GM18508 (cell line): Measurements from ENCODE around the gene RASEF.
A peak's percentile ranks its signal among the peaks of the same experiment; 100 is the strongest.

Experiments used
- ATAC-seq: cut with Tn5 transposase; IDR thresholded peaks from one replicate; pipeline ENCODE4 v1.9.1; 2021; ENCODE audit warnings: moderate number of reproducible peaks; ENCODE audit not compliant: insufficient read depth, unreplicated experiment

Gene RASEF

DNA sequence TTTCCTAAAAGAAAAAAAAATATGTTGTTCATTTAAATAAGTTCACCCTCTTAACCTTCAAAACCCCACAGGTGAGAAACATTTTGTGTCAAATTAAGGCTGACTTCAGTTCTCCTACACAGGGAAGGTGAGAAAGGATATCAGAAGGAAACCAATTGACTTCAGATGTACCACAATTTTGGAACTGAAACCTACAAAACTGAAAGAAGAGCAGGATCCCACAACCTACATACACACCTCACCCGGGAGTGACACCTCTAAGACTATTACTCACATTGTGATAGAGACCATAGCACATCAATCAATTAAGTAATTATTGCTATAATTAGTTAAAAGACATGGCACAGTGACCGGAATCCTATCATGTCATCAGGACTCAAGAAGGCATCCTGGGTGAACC, 47.0 kb downstream of the RASEF start:
- no peak for ATAC-seq

DNA sequence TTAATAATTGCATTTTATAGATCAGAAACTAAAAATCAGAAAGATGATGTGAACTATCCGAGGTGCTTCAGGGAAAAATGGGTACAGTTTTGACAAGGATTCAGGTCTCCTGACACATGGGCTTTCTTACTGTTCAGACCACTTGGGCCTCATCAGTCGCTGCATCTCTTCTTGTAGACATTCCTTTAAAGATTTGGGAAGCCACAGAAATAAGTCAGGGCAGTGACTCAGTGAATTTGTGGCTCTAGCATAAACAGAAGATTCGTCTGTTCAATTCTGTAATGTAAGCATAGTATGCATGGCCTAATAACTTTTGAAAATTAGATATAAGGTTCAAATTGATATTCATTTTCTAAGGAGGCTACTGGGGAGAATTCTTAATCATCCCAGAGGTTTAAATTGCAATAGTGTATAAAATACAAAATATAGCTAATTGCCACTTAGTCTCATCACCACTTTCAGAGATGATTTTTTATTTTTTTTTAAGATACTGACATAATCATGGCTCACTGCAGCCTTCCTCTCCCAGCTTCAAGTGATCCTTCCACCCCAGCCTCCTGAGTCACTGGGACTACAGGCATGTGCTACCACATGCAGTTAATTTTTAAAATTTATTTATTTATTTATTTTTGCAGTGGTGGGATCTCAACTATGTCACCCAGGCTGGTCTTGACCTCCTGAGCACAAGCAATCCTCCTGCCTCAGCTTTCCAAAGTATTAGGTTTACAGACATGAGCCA, 48.9 kb downstream of the RASEF start:
- ATAC-seq, result no peak

DNA sequence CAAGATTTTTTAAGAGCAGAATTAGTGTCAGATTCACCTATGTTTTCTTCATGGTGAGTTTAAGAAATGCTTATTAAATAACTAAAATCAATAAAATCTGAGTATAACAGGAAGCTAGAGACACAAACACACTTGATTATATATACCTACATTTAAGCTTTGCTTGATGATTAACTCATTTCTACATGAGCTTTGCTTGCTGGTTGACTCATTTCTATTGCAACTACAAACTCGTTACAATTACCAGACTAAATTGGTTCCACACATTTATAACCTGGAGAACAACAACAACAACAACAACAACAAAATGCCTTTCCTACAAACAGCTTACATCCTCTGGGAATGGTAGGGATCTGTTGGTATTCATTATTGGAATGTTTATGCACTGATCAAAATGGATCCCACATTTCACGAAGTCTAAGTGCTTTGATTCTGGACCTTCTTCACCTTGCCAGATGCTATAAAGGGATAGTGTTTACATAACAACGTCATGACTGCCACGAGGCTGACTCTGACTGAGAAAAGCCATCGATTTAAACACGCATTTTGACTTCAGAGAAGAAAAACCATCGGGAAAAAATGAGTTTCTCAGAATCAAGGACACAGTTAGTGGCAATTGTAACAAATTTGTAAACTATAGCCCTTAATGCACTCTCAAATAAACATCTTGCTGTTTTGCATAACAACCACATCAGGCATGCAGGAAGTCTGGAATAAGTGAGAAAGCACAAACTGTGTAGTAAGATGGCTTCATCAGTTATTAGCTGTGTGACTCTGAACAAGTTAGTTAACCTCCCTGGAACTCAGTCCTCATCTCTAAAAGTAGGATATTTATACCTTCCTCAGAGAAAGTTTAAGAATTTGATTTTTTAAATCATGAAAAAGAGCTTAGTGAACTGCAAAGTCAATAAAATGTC, 49.8 kb downstream of the RASEF start:
- ATAC-seq, result no peak

DNA sequence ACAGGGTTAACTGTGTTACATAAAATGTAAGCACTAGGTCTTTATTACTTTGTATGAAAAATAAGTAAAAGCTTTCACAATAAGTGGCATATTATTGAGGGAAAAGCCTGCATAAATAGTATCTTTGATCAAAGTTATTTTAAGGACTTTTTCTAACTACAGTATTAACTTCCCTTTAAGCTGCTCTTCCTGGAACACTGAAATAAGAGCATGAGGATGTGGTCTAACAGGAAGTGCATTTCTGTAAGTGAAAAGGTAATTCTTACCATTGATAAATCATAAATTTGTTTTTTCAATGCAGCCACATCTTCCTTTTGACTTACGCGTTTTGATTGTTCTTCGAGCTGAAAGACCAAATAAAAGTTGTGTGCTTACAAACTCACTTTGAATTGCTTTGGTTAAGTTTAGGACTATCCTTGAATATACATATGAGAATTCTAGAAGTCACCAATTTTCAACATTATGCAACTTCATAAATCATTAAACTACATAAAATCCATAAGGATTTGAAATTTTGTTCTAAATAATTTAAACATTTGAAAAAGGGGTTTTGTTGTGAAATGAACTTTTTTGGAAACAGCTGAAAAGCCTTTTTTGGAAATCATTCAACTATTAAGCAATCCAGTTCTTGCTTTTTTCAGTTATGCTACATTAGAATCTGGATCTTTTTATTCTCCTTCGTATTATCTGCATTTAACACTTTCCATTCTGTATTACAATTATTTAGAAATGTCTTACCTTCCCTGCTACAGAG, 50.6 kb downstream of the RASEF start:
- no peak for ATAC-seq

DNA sequence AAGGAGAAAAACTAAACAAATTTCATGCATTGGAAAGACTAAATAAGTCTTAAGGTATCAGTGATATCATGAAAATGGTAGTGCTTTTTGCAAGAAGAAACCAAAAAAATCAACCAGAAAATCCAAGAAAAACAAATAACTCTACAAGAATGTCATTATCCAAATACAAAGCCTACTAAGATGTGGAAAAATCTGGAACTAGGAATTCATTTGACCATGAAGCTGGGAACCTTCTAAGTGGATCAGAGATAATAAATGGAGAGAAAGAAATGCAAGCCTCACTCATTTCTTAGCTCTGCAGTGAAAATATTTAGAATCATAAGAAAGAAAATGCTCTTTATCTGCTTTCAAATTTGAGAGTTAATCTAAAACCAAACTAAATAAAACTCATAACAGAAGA, 51.3 kb downstream of the RASEF start:
- no peak for ATAC-seq

DNA sequence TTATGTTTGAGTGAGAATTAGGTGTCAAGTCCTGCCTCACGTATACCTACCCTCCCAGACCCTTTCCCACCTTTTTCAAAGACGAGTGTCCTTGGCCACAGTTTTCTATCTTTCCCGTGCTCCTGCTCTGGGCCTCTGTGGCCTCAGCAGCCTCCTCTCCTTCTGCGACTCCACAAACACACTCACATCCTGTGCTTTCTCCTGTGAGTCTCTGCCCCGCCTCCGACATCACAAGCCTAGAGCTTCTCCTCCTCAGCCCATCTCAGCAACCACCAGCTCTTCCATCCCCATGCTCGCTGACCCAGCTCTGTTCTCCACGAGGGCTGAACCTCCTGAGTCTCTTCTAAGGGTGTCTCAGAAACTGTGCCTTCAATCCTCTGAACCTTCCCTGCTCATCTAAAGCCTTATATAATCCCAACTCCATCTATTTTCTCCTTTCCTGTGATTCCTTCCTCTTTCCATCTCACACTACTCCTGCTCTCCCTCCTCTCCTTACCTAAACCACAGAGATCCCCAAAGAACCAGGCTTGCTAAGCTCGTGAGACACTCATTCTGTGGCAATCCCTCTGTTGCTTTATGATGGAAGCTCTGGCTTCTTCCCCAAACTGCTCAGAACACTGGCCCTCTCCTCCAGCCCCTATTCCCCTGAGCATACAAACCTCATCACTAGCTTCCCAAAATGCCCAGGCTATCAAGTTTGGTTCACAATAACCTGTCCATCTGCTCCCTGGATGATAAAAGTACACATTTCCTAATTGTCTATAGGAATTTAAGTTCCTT, 55.2 kb downstream of the RASEF start:
- no peak for ATAC-seq

DNA sequence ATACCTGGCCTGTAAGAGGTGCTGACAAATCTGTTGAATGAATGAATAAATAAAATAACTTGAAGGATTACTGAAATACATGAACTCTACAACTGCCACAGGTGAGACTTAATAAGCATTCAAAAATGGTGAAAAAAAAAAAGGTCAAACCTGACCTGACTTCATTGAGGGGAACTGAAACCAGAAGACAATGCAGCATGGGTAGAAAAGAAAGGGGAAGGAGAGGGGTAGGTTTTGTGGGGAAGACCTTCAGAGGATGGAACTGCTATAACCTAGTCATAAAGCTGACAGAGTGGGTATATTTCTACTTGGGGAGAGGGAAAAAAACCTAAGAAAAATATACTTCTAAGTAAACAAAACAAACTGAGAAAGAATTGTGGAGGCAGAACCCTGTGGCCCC, 56.6 kb downstream of the RASEF start:
- peak; percentile 55 for ATAC-seq

DNA sequence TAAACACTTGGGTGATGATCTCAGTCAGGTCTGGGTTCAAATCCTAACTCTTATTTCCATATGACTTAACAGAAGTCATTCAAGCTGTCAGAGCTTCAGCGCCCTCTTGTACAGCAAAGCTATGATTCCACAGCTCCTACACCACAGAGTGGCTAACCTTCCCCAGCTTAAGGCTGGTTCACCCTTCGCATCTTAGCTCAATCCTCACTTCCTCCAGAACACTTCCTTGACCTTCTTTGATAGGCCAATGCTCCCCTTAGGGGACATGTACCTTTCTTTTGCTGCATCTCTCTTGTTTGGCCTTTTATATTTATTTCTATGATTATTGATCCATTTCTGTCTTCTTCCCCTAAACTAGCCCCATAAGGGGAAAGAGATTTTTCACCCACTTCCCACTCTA, 57.0 kb downstream of the RASEF start:
- no peak for ATAC-seq

DNA sequence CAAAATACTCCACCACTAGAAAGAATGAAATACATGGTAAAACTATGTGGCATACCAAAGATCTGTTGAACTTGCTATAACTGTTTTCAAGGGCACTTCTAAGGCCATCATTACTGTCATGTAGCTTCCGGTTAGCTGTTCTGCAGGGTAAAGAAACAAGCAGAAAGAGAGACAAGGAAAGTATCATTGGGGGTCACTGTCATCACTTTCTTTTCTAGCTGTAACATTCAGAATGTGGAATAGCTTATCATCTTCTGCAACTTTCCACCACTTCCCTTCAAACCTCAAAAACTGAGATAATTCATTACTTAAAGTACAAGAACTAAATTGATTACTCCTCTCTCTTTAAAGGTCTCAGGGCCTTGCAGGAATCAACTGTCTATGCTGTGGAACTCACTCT, 57.6 kb downstream of the RASEF start:
- ATAC-seq, result no peak

DNA sequence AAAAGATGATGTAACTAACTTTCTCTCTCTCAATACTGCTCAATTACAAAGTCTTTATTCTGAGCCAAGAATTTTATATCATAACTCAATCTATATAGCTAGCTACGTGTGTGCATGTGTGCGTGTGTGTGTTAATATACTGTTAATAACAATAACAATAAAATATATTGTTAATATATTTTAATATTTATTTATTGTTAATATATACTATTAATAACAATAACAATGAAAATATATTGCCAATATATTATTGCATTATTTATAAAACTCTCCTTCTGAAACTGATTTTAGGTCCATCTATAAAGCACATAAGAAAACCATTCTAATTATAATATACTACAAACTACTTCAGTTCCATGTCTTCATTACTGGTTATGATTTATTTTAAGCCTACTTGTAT, 60.6 kb downstream of the RASEF start:
- ATAC-seq, result no peak

DNA sequence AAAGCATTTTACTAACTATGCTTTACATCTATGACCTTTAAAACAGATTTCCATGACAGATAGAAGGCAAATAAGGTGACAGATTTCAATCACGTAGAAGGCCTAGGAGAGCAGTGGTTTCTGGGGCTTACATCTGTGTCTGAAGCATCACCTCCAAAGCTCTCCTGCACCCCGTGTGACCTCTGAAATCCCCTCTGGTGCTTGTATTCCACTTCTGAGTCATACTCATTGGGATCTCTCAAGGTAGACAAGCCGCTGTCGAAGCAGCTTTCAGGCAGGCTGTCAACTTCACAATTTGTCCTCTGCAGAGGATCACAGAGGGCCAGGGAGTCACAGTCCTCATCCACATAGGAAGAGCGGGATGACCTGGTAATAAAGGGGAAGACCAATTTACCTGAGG, 62.2 kb downstream of the RASEF start:
- no peak for ATAC-seq

DNA sequence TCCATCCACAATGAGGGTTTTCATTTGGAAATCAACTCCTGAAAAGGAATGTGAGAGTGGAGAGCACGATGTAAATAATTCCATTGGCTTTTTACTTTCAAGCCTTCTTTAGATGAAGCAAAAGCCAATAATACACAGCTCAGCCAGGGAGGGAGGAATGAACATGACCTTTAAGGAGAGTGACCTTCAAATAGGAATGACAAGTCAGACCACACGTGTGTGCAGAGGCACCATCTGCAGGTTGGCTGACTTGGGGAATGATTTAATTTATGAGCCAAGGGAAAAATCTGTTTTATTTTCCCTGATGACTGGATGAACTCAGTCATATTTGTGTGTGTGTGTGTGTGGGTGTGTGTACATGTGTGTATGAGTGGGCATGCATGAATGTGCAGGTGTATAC, 64.5 kb downstream of the RASEF start:
- ATAC-seq, result no peak

DNA sequence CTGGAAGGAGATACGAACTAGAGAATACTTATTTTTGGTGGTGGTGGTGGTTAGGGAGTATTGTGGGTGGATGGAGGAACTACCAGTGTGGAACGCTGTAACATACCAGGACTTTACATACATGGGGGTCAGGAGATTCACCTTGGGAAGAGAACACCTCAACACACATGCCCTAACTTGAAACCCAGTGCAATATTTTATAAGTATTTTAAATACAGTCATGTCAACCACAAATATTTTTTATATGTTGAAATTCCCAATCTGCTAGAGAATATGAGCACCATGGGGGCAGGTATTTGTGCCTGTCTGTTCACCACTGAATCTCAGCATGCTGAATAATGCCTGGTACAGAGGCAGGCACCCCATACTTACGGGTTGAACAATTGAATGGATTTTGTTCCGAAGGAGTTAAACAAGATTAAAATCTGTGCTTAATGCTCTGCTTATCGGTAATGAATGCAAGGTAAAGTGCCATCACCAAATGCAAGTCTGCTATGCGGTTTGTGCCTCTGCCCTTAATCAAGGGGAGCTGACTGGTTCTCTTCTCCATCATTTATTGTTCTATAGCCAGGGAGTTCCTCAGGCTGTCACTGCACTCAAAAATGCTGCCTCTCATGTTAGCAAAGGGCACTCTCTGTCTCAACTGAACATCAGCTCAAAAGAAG, 65.3 kb downstream of the RASEF start:
- ATAC-seq, result no peak

DNA sequence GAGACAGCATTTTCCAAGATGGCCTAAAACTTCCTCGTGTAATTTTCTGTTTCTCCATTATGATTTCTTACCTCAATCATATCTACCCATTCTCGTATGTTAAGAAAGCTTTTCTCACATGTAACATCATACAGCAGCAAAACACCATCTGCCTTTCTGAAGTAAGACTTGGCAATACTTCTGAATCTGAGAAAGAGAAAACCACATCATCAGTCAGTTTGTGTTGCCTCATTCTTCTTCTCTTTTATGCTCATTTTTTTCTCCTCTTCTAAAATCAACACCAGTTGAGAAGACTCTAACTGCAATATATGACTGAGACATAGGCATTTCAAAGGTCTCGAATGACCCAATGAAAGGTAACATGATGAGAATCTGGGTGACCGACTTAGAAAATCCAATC, 66.0 kb downstream of the RASEF start:
- no peak for ATAC-seq

DNA sequence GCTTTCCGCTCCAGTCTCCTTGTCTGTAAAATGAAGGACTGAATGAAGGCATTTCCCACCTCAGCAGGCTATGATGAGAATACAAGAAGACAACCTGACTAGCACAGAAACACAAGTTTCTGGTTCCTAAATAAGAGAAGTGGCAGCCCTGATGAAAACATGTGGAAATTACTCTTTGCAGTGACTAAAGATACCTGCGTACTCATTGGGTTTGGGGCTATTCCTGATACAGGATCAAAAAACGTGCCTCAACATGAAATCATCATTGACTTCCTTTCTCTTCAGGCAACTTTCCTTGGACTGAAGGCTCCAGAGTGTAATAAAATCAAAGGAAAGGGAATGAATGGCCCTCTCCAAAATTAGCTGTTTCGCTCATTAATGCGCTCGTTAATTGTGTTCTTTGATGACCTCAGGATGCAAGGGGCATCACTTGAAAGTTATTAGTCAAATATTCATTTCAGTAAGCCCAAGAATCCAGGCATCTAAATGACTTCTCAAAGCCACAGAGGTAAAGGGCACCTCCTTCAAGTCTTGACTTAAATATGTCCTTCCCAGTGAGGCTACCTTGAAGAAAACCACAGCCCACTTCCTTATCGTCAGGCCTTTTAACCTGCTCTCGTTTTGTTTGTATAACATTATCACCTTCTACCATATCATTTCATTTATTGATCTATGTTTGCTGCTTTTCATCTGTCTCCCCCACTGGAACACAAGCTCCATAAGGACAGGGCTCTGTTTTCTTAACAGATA, 68.9 kb downstream of the RASEF start:
- ATAC-seq, result no peak

DNA sequence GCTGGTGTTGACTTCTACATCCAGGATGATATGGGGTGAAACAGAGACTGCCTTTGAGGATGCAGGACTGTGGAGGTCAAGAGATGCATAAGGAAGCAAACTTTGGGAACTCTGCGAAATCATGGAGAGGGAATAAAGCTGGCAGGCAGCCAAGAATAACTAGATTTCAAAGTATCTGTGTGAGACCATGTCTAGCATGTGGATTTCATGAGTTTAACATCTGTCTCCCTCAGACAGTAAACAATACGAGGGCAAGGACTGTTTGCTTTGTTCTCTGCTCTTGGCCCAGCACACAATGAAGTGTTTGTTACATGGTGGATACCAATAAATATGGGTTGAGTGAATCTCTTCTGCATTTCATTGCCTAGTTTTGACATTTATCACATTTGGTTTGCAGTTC, 71.3 kb downstream of the RASEF start:
- ATAC-seq, result no peak

DNA sequence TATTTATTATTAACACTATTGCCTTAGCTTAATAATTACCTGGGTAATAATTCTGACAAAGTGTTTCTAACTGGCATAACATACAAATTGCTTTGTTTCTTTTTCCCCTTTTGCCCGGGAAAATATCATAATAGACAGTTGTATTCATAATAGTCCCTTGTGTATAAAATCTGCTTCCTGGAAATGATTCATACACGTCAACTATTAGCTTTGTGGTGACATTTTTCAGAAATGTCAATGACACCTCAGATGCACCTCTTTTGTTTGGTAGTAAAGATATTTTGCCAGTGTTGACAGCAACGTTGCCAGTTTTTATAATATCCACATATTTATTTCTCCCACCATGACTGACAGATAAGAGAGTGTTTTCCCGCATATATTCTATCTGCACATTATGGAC, 73.0 kb downstream of the RASEF start:
- ATAC-seq, result no peak

DNA sequence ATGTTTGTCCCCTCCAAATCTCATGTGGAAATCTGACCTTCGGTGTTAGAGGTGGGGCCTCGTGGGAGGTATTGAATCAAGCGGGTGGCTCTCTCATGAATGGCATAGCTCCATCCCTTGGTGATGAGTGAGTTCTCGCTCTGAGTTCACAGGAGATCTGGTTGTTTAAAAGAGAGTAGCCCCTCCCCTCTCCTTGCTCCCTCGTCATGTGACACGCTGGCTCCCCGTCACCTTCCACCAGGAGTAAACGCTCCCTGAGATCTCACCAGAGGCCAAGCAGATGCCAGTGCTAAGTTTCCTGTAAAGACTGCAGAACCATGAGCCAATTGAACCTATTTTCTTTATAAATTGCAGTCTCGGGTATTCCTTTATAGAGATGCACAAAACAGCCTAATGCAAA, 74.5 kb downstream of the RASEF start:
- no peak for ATAC-seq
